Omental fat pad (tissue), 4 donors: ENCODE measurements around the gene ABCC9. TPM values are rescaled to one million over a fixed set of nuclear protein-coding genes. Genes with fewer than 3 reads are reported as not detected.
"Not testable (repeated sequence)": the region's sequence is repeated elsewhere in the genome, so short reads cannot be mapped to it uniquely, and the experiment has no call there.

Source experiments
- ATAC-seq: fragments of 150-250 bp; one replicate; pipeline ENCODE4 v1.9.1; 2016; ENCODE audit warnings: mild to moderate bottlenecking, moderate library complexity; ENCODE audit not compliant: low FRiP score
- DNase-seq: peaks from one replicate; pipeline ENCODE4 v3.0.0-alpha.2; 2019; ENCODE audit warnings: low spot score
- CTCF ChIP-seq, 3 donors: fragments of 450-650 bp; IDR thresholded peaks; one replicate each; pipeline ENCODE4 v1.5.1; 2016 to 2017; ENCODE audit warnings: antibody characterized with exemption in 3 of 3, mild to moderate bottlenecking in 3 of 3, moderate library complexity in 2 of 3
- total RNA-seq, 4 donors: library from RNA; depleted of rRNA; stranded (reverse); fragments of >200 nt; gene quantifications; one replicate each; pipeline ENCODE4 v1.1.0, GENCODE V29; 2016

The ABCC9 gene
- total RNA-seq, 4 donors from 2014 or later: 37.9 to 64.2 (median 54.4) TPM

GRCh38 chr12:21939435-21939834 is 1.8 kb downstream of the ABCC9 start:
- ATAC-seq: no peak
- no peak for TF ChIP-seq CTCF (IDR thresholded peaks at IDR 0.05)

GRCh38 chr12:21938879-21939278 is 2.3 kb downstream of the ABCC9 start:
- DNase-seq (no peak), ATAC-seq (no peak)
- TF ChIP-seq CTCF (IDR thresholded peaks at IDR 0.05): no peak

More at GRCh38 chr12:21939435-21939834, 1.8 kb downstream of the ABCC9 start:
- no peak for DNase-seq

GRCh38 chr12:21934173-21934572 is 7.1 kb downstream of the ABCC9 start:
- ATAC-seq: no peak
- no peak for TF ChIP-seq CTCF (IDR thresholded peaks at IDR 0.05)

GRCh38 chr12:21933656-21934055 is 7.6 kb downstream of the ABCC9 start:
- DNase-seq (no peak), ATAC-seq (no peak)
- no peak for TF ChIP-seq CTCF (IDR thresholded peaks at IDR 0.05)

More at GRCh38 chr12:21934173-21934572, 7.1 kb downstream of the ABCC9 start:
- no peak for DNase-seq

GRCh38 chr12:21929972-21930371 is 11.3 kb downstream of the ABCC9 start:
- ATAC-seq, DNase-seq: not testable (repeated sequence)

GRCh38 chr12:21925296-21925913 is 15.8 kb downstream of the ABCC9 start:
- no peak for TF ChIP-seq CTCF (IDR thresholded peaks at IDR 0.05)
- DNase-seq: no peak
- ATAC-seq: no peak

- no peak for DNase-seq
- ATAC-seq: no peak
- TF ChIP-seq CTCF (IDR thresholded peaks at IDR 0.05): no peak
Measured at GRCh38 chr12:21921436-21921835, 19.8 kb downstream of the ABCC9 start.
